PC-3 (cell line): Measurements from ENCODE around the gene PEX1. TPM values are rescaled to one million over a fixed set of nuclear protein-coding genes. Genes with fewer than 3 reads are reported as not detected.

Source experiments
- ATAC-seq: fragments of 200-7000 bp; cut with Tn5 transposase; 2 replicates; pipeline ENCODE4 v1.9.1; 2020; ENCODE audit warnings: mild to moderate bottlenecking, moderate library complexity
- BruUV-seq: library from RNA; stranded (reverse); fragments of 400-500 nt; replicated peaks from 2 replicates; lab custom pipeline; 2021; lab: Mats Ljungman, UMichigan
- CTCF ChIA-PET: fragments of 300-600 bp; sonication (Branson Sonifier 250); formaldehyde crosslinking; loops from one replicate; lab custom pipeline; 2022; ENCODE audit warnings: antibody characterized with exemption; lab: Charles Lee
- POLR2A ChIA-PET: fragments of 300-600 bp; sonication (Branson Sonifier 250); formaldehyde crosslinking; loops from one replicate; lab custom pipeline; 2022; ENCODE audit warnings: antibody characterized with exemption; ENCODE audit not compliant: unreplicated experiment; lab: Charles Lee
- DNase-seq: peaks from one replicate; pipeline ENCODE4 v3.0.0-alpha.2; 2015
- H2AFZ ChIP-seq: fragments of 300-600 bp; sonication (generic); 2 replicates; pipeline ENCODE4 v1.6.0; 2016; ENCODE audit warnings: antibody characterized with exemption, low read length
- H3F3A ChIP-seq: fragments of 300-600 bp; sonication (generic); one replicate; pipeline ENCODE4 v1.6.0; 2017; ENCODE audit warnings: antibody characterized with exemption, low read length, control low read depth, mild to moderate bottlenecking; ENCODE audit not compliant: unreplicated experiment
- H3K27ac ChIP-seq: fragments of 300-600 bp; sonication (generic); 2 replicates; pipeline ENCODE4 v1.5.1; 2016; ENCODE audit warnings: mild to moderate bottlenecking, low read length
- H3K27me3 ChIP-seq: fragments of 300-600 bp; sonication (generic); 2 replicates; pipeline ENCODE4 v1.6.1; 2016; ENCODE audit warnings: low read length, mixed read lengths
- H3K36me3 ChIP-seq: fragments of 300-600 bp; sonication (generic); 2 replicates; pipeline ENCODE4 v1.6.1; 2016; ENCODE audit warnings: low read depth, mixed run types, low read length, mixed read lengths
- H3K4me1 ChIP-seq: fragments of 300-600 bp; sonication (generic); 2 replicates; pipeline ENCODE4 v1.5.1; 2016; ENCODE audit warnings: low read length; ENCODE audit not compliant: insufficient read depth
- H3K4me2 ChIP-seq: fragments of 300-600 bp; sonication (generic); 2 replicates; pipeline ENCODE4 v1.6.0; 2016; ENCODE audit warnings: low read length
- H3K4me3 ChIP-seq: fragments of 300-600 bp; sonication (generic); 2 replicates; pipeline ENCODE4 v1.5.1; 2016; ENCODE audit warnings: mild to moderate bottlenecking, low read length, mixed read lengths
- H3K79me2 ChIP-seq: fragments of 300-600 bp; sonication (generic); 2 replicates; pipeline ENCODE4 v1.6.1; 2017; ENCODE audit warnings: low read length, mixed read lengths
- H3K9ac ChIP-seq: fragments of 300-600 bp; sonication (generic); 2 replicates; pipeline ENCODE4 v1.6.0; 2016; ENCODE audit warnings: mild to moderate bottlenecking, low read length
- H3K9me2 ChIP-seq: fragments of 300-600 bp; sonication (generic); replicated peaks from 2 replicates; pipeline ENCODE4 v1.6.1; 2016; ENCODE audit warnings: mixed run types, low read length, mixed read lengths
- H3K9me3 ChIP-seq: fragments of 300-600 bp; sonication (generic); 2 replicates; pipeline ENCODE4 v1.6.1; 2016; ENCODE audit warnings: low read length, mixed read lengths
- H4K20me1 ChIP-seq: fragments of 300-600 bp; sonication (generic); 2 replicates; pipeline ENCODE4 v1.6.1; 2016; ENCODE audit warnings: low read length, mixed read lengths
- CTCF ChIP-seq: fragments of 300-600 bp; sonication (generic); conservative IDR thresholded peaks from 2 replicates; pipeline ENCODE4 v1.5.1; 2017; ENCODE audit warnings: antibody characterized with exemption, low read depth, mild to moderate bottlenecking, low read length
- EZH2 ChIP-seq: fragments of 300-600 bp; sonication (generic); IDR thresholded peaks from one replicate; pipeline ENCODE4 v1.6.1; 2017; ENCODE audit warnings: antibody characterized with exemption, mild to moderate bottlenecking, low read length; ENCODE audit not compliant: unreplicated experiment
- EZH2phosphoT487 ChIP-seq: fragments of 300-600 bp; sonication (generic); IDR thresholded peaks from 2 replicates; pipeline ENCODE4 v1.6.1; 2018; ENCODE audit warnings: mild to moderate bottlenecking, antibody characterized with exemption, low read length, borderline replicate concordance
- intact Hi-C: fragments of 100-400 bp; cut with micrococcal nuclease; formaldehyde crosslinking; loops from 2 replicates; pipeline ENCODE4 v1.9.0; 2023
- total RNA-seq: library from RNA; depleted of rRNA; stranded (reverse); fragments of >200 nt; gene quantifications from 2 replicates; pipeline ENCODE4 v1.2.3, GENCODE V29; 2014

The PEX1 gene
- total RNA-seq, 1 experiment from 2014 or later, result 8.5 TPM

GRCh38 chr7:92527300-92528187, 776 bp downstream of the PEX1 start:
- Histone ChIP-seq H3K9me3 (no peaks in the 10 kb centered on the region), H3K4me3 (peak overlapping the region; percentile 84), H3F3A (no peaks in the 10 kb centered on the region), H3K4me1 (peaks cover 17% of the 10 kb centered on the region), H3K4me2 (peak overlapping the region; percentile 85), H3K36me3 (peaks cover 11% of the 10 kb centered on the region), H2AFZ (peak overlapping the region; percentile 97), H3K79me2 (peaks cover 46% of the 10 kb centered on the region), H3K27me3 (no peaks in the 10 kb centered on the region), H3K27ac (peak overlapping the region; percentile 3; the same call in 1 of the 2 replicates), H4K20me1 (no peaks in the 10 kb centered on the region), H3K9ac (peak overlapping the region; percentile 87), H3K9me2 (no peaks in the 10 kb centered on the region)
- intact Hi-C loops, result loop anchor here (5.0 kb wide), 1 partner anchor 70 kb away; no protein-coding TSS in a partner anchor
- peak; percentile 66 for DNase-seq
- TF ChIP-seq EZH2 (no peak), CTCF (no peak)
- BruUV-seq, result TSS peak; percentile 47
- ATAC-seq, result peak; percentile 62
- ChIA-PET CTCF (interaction anchor here (1.2 kb wide), 2 partner anchors 68 to 83 kb away, joined by 5 to 9 read pairs; no protein-coding TSS in a partner anchor), POLR2A (interaction anchor here (0.6 kb wide), 1 partner anchor 282 kb away, joined by 6 read pairs; the partner anchor contains the start of genes ANKIB1 and KRIT1)

GRCh38 chr7:92523110-92523509, 5.2 kb downstream of the PEX1 start:
- H3K79me2 ChIP-seq, result peaks cover 34% of the 10 kb centered on the region
- BruUV-seq, result no TSS peak

More at GRCh38 chr7:92523110-92523509, 5.2 kb downstream of the PEX1 start:
- no peaks in the 10 kb centered on the region for H4K20me1 ChIP-seq
- DNase-seq (no peak), ATAC-seq (no peak)
- POLR2A ChIA-PET, result no interaction called here
- CTCF ChIA-PET, result no interaction called here
- no peak overlapping the region for H3K4me3 ChIP-seq
- peaks cover 12% of the 10 kb centered on the region for H3K4me1 ChIP-seq
- no peaks in the 10 kb centered on the region for H3F3A ChIP-seq
- H3K9ac ChIP-seq, result no peak overlapping the region
- no peaks in the 10 kb centered on the region for H3K27me3 ChIP-seq
- no peak overlapping the region for H2AFZ ChIP-seq
- no peak overlapping the region for H3K4me2 ChIP-seq
- H3K36me3 ChIP-seq, result no peaks in the 10 kb centered on the region
- H3K9me2 ChIP-seq, result no peaks in the 10 kb centered on the region
- intact Hi-C loops, result no loop called here
- H3K27ac ChIP-seq, result no peak overlapping the region
- H3K9me3 ChIP-seq, result no peaks in the 10 kb centered on the region
- TF ChIP-seq CTCF, result no peak
- no peak for TF ChIP-seq EZH2phosphoT487
- TF ChIP-seq EZH2, result no peak
